IPS-15b (cell line): Measurements from ENCODE around the gene HOXD4.
A peak's percentile ranks its signal among the peaks of the same experiment; 100 is the strongest.

Source experiments
- H3K27me3 ChIP-seq: one replicate; pipeline ENCODE4 v1.6.1; 2013; ENCODE audit warnings: low read length; ENCODE audit not compliant: control insufficient read depth, insufficient read depth
- H3K36me3 ChIP-seq: one replicate; pipeline ENCODE4 v1.6.1; 2013; ENCODE audit warnings: low read length; ENCODE audit not compliant: control insufficient read depth, insufficient read depth
- H3K4me1 ChIP-seq: one replicate; pipeline ENCODE4 v1.6.1; 2013; ENCODE audit warnings: mild to moderate bottlenecking, low read length; ENCODE audit not compliant: control insufficient read depth, insufficient read depth
- H3K4me3 ChIP-seq: one replicate; pipeline ENCODE4 v1.5.1; 2013; ENCODE audit warnings: low read depth, low read length
- H3K9ac ChIP-seq: one replicate; pipeline ENCODE4 v1.6.1; 2013; ENCODE audit warnings: low read depth, mild to moderate bottlenecking, low read length
- H3K9me3 ChIP-seq: one replicate; pipeline ENCODE4 v1.6.1; 2013; ENCODE audit warnings: mild to moderate bottlenecking, low read length; ENCODE audit not compliant: control insufficient read depth, insufficient read depth

HOXD4 gene

DNA sequence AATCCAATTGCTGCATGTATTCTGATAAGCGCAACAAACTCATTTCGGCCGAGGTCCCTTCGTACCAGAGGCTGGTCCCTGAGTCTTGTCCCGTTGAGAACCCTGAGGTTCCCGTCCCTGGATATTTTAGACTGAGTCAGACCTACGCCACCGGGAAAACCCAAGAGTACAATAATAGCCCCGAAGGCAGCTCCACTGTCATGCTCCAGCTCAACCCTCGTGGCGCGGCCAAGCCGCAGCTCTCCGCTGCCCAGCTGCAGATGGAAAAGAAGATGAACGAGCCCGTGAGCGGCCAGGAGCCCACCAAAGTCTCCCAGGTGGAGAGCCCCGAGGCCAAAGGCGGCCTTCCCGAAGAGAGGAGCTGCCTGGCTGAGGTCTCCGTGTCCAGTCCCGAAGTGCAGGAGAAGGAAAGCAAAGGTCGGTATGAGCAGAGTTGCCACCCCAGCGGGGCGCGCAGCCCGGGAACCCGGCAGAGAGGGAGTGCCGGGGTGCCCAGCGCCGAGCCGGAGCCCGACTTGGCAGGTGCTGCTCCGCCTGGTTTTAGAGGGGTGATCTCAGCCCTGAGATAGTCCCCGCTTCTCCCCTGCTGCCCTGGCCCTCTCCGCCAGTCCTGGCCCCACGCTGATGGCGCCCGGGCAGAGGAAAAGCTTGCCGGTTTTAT is 34.1 kb upstream of the HOXD4 start:
- H3K9ac ChIP-seq: no peak overlapping the region
- peak overlapping the region; percentile 22 for H3K4me3 ChIP-seq
- peaks cover 100% of the 10 kb centered on the region for H3K27me3 ChIP-seq
- H3K4me1 ChIP-seq: no peaks in the 10 kb centered on the region
- no peaks in the 10 kb centered on the region for H3K9me3 ChIP-seq
- H3K36me3 ChIP-seq: no peaks in the 10 kb centered on the region

DNA sequence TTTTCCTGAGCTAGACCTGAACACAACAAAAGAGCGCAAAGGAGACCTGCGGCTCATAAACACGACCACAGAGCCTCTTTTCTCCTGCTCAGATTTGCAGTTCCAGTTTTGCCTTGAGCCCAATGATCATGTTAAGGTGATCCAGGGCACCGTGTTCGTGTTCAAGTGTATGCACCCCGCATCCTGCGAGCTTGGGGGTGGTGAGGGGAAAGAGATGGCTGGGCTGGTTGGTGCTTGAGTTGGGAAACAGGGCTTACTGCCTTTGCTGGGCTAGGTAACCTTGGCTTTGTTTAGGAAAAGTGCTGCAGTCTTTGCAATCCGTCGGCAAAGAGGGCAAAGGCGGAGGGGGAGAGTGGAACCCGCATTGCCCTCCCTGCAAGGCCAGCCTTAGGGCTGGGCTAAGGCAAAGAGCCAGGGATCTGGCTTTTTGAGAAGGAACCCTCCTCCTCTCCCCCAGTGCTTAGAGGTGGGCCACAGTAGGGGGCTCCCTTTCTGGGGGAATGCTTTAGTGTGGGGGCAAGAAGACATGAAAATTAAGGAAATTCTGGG is 33.5 kb upstream of the HOXD4 start:
- Histone ChIP-seq H3K4me1 (no peaks in the 10 kb centered on the region), H3K4me3 (peak overlapping the region; percentile 22), H3K9ac (no peak overlapping the region), H3K9me3 (no peaks in the 10 kb centered on the region), H3K36me3 (no peaks in the 10 kb centered on the region), H3K27me3 (peaks cover 100% of the 10 kb centered on the region)

- Histone ChIP-seq H3K9me3 (no peaks in the 10 kb centered on the region), H3K27me3 (peaks cover 99% of the 10 kb centered on the region), H3K4me3 (no peak overlapping the region), H3K4me1 (no peaks in the 10 kb centered on the region), H3K9ac (no peak overlapping the region), H3K36me3 (no peaks in the 10 kb centered on the region)
Observed at GRCh38 chr2:176118601-176119339, 32.6 kb upstream of the HOXD4 start.

DNA sequence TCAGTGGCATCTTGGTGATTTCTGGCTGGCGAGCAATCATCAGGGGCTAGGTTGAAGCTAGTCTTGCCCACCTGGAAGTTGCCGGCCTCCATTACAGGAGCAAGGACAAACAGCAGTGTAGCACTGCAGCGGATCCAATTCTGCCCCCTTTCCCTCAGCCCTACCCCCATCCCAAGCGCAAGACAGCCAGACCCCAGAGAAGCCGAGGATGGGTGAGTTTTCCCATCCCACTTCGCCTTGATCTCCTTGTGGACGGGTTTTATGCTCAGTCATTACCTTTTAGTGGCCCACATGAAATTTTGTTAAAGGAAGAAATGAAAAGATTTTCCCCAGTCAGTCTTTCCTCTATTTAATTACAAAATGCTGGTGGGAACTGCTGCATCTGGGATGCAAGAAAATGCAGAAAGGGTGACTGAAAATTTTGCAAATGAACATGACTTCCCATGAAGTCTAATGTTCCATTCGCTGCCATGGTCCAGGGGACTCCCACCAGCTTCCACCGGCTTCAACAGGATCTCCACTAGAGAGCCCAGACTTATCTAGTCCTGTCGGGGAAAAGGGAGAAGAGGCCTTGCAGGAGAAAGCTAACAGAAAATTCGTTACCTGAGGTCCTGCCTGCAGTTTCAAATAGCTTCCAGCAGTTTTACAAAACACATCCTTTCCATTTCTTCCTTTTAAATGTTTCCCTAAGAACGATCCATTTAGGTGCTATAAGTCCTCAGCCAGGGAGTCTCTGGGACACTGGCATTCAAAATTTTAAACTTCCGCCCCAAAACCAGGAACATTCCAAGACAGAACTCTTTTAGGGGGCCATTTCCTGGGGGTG is 30.8 kb upstream of the HOXD4 start:
- no peaks in the 10 kb centered on the region for H3K4me1 ChIP-seq
- peaks cover 99% of the 10 kb centered on the region for H3K27me3 ChIP-seq
- H3K36me3 ChIP-seq: no peaks in the 10 kb centered on the region
- H3K9ac ChIP-seq: no peak overlapping the region
- H3K4me3 ChIP-seq: peak overlapping the region; percentile 22
- H3K9me3 ChIP-seq: no peaks in the 10 kb centered on the region

- no peaks in the 10 kb centered on the region for H3K4me1 ChIP-seq
- H3K9me3 ChIP-seq: no peaks in the 10 kb centered on the region
- H3K9ac ChIP-seq: no peak overlapping the region
- H3K36me3 ChIP-seq: no peaks in the 10 kb centered on the region
- H3K4me3 ChIP-seq: peak overlapping the region; percentile 22
- H3K27me3 ChIP-seq: peaks cover 99% of the 10 kb centered on the region
Observed at GRCh38 chr2:176121190-176122051, 29.9 kb upstream of the HOXD4 start.

DNA sequence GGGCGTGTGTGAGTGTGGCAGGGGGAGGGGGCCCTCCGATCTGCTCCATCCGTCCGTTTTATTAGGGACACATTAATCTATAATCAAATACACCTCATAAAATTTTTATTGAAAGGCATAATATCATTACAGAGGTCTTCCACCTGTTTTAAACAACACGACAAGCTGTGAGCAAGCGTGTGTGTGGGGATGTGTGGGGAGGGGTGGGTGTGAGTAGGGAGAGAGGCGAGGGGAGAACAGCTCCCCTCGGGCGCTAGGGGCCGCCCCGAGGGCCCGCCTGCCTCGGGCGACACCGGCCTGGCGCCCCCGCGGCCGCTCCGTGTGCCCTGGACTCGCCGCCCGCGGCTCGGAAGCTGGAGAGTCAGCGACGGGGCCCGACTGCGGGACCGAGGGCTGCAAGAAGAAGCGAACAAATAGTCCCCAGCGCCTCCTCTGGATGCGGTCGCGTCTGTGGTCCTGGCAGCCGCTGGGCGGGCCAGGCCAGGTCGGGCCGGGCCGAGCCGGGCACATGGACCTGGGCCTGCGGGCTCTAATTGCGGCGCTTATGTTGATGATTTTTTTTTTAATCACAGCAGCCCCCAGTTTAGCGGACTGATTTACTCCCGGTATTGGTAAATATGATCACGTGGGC is 29.2 kb upstream of the HOXD4 start:
- H3K4me1 ChIP-seq: no peaks in the 10 kb centered on the region
- peaks cover 99% of the 10 kb centered on the region for H3K27me3 ChIP-seq
- peak overlapping the region; percentile 19 for H3K4me3 ChIP-seq
- H3K9ac ChIP-seq: no peak overlapping the region
- H3K36me3 ChIP-seq: no peaks in the 10 kb centered on the region
- no peaks in the 10 kb centered on the region for H3K9me3 ChIP-seq

GRCh38 chr2:176122683-176123410 is 28.5 kb upstream of the HOXD4 start, which contains the start of gene HOXD9:
HOXD9 (plus strand) TSS chr2:176122719; CDS start chr2:176122769, 50 bp downstream.
- Histone ChIP-seq H3K36me3 (no peaks in the 10 kb centered on the region), H3K9ac (no peak within 1 kb of the TSS), H3K4me3 (peak within 1 kb of the TSS; percentile 19), H3K4me1 (no peaks in the 10 kb centered on the region), H3K9me3 (no peaks in the 10 kb centered on the region), H3K27me3 (peaks cover 99% of the 10 kb centered on the region)

- H3K4me1 ChIP-seq: peaks cover 2% of the 10 kb centered on the region
- no peaks in the 10 kb centered on the region for H3K9me3 ChIP-seq
- no peak overlapping the region for H3K9ac ChIP-seq
- peaks cover 99% of the 10 kb centered on the region for H3K27me3 ChIP-seq
- no peaks in the 10 kb centered on the region for H3K36me3 ChIP-seq
- H3K4me3 ChIP-seq: peak overlapping the region; percentile 19
Observed at GRCh38 chr2:176123411-176124109, 27.8 kb upstream of the HOXD4 start.

DNA sequence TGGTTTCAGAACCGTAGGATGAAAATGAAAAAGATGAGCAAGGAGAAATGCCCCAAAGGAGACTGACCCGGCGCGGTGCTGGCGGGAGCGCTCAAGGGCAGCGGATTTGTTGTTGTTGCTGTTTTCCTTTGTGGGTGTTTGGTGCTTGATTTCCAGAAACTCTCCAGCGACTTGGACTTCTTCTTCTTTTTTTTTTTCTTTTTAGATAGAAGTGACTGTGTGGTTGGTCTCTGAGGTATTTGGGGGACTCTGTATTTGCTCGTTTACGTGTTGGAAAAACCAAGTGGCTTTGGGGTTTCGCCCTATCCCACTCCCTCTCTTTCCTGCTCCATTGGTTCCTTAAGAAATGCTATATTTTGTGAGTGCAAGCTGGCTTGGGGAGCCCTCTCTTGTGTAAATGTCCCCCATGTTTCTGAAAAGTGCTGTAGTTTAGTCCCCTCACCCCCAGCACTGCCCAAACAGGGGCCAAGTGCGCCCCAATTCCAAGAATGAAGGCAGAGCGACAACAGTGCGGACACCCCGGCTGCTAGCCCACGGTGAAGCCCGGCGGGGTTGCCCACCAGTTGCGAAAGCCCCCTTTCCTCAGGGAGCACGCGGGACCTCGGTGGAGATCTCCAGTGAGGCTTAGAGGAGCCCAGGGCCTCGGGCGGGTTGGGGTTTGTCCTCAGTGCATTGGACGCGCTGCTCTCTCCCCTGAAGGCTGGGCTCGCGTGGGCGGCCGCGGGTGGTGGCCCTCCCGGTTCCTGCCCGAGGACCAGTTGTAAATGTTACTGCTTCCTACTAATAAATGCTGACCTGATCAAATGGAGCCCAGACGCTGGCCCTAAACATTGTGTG is 27.0 kb upstream of the HOXD4 start:
- Histone ChIP-seq H3K4me1 (peaks cover 2% of the 10 kb centered on the region), H3K4me3 (peak overlapping the region; percentile 19), H3K36me3 (no peaks in the 10 kb centered on the region), H3K27me3 (peaks cover 99% of the 10 kb centered on the region), H3K9ac (no peak overlapping the region), H3K9me3 (no peaks in the 10 kb centered on the region)
